ENCODE results near the gene G6PC3. TPM values are rescaled to one million over a fixed set of nuclear protein-coding genes. Genes with fewer than 3 reads are reported as not detected.
"Not testable (repeated sequence)": the region's sequence is repeated elsewhere in the genome, so short reads cannot be mapped to it uniquely, and the experiment has no call there.

G6PC3 gene, protein sequence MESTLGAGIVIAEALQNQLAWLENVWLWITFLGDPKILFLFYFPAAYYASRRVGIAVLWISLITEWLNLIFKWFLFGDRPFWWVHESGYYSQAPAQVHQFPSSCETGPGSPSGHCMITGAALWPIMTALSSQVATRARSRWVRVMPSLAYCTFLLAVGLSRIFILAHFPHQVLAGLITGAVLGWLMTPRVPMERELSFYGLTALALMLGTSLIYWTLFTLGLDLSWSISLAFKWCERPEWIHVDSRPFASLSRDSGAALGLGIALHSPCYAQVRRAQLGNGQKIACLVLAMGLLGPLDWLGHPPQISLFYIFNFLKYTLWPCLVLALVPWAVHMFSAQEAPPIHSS
- 10 to 100 TPM; 10.9 to 14.8 (median 12.1) TPM for total RNA-seq

DNA sequence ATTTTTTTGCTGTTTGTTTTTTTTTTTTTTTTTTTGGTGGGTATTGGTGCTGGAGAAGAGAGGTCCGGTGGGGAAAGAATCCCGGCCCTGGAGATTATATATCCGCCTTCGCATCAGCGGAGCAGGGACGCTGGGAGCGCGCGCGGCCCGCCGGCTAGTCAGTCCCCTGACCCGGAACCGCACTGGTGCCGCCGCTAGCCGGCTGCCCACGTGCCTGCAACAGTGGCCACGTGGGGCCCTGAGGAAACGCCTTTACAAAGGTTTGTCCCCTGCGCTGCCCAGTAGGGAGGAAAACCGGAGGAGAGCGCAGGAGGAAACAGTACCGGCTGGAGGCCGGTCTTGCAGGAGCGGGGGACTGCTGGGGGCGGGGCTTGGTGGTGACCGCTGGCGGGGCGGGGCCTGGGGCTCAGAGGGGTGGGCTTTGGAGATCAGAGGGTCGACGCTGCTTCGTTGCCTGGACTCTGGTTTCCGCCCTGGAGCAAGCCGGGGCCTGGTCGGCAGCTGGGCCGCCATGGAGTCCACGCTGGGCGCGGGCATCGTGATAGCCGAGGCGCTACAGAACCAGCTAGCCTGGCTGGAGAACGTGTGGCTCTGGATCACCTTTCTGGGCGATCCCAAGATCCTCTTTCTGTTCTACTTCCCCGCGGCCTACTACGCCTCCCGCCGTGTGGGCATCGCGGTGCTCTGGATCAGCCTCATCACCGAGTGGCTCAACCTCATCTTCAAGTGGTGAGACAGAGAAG is at the start of gene G6PC3:
TSS of gene G6PC3 (plus strand) at position 281 of the 743 bp plus-strand sequence. CDS start at position 512, 231 bp downstream.
- WGBS, 2 donors, result 0 to 2% methylated on average over 22 to 49 of the region's 53 CpGs
- H3K4me3 ChIP-seq (ENCODE audit: low read depth, poor library complexity, severe bottlenecking), result peak within 1 kb of the TSS; percentile 49
- TF ChIP-seq POLR2A (IDR thresholded peaks at IDR 0.05), result no peak
- TF ChIP-seq, protein P1, sequence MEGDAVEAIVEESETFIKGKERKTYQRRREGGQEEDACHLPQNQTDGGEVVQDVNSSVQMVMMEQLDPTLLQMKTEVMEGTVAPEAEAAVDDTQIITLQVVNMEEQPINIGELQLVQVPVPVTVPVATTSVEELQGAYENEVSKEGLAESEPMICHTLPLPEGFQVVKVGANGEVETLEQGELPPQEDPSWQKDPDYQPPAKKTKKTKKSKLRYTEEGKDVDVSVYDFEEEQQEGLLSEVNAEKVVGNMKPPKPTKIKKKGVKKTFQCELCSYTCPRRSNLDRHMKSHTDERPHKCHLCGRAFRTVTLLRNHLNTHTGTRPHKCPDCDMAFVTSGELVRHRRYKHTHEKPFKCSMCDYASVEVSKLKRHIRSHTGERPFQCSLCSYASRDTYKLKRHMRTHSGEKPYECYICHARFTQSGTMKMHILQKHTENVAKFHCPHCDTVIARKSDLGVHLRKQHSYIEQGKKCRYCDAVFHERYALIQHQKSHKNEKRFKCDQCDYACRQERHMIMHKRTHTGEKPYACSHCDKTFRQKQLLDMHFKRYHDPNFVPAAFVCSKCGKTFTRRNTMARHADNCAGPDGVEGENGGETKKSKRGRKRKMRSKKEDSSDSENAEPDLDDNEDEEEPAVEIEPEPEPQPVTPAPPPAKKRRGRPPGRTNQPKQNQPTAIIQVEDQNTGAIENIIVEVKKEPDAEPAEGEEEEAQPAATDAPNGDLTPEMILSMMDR (IDR thresholded peaks at IDR 0.05), result no peak
- peak; percentile 93 to 98 for DNase-seq (ENCODE audit: low spot score in 2 of 2)
- intact Hi-C loops (cut with DNase I; ENCODE audit: low total_unique reads), result no loop called here

DNA sequence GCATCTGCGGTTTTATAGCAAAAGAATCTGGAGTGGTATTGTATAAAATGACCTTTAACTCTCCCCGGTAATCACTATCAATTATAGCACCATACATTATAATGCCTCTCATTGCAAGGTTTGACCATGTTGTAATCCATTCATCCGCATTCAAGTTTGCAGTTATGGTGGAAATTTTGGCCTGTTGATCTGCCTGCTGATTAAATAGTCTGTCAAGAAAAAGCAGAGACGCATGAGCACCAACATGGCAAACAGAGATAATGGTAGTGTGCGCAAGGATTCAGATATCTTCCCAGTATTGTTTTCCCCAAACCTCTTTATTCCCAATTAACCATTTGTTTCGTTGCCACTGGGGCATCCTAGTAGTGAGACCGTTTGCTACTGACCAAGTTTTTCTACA is 49.3 kb upstream of the G6PC3 start:
- 93 to 94% methylated on average over 7 of the region's 7 CpGs for WGBS, 2 donors
- DNase-seq (ENCODE audit: low spot score in 2 of 2); H3K4me3 ChIP-seq (ENCODE audit: low read depth, poor library complexity, severe bottlenecking); intact Hi-C loops (cut with DNase I; ENCODE audit: low total_unique reads): not testable (repeated sequence)

DNA sequence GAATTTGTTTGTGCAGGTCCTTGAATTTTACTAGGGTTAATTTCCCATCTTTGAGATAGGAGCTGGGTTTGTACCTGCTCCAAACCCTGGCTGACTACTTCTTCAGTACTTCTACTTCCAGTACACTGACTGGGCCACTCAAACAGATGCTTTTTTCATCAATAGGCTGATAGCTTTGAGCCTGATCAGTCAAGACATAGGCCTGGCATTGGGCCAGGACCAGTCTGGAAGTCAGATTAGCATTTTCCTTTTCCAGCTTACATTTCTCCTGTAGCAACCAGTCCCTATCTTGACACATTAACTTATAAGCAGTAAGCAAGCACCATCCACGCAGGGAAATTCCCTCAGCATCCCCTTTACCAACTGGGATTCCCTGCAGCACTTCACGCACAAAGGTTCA is 48.3 kb upstream of the G6PC3 start:
- 91 to 95% methylated on average over 2 of the region's 2 CpGs for WGBS, 2 donors
- intact Hi-C loops (cut with DNase I; ENCODE audit: low total_unique reads), result no loop called here
- no peak overlapping the region for H3K4me3 ChIP-seq (ENCODE audit: low read depth, poor library complexity, severe bottlenecking)
- no peak for TF ChIP-seq POLR2A (IDR thresholded peaks at IDR 0.05)
- TF ChIP-seq, protein P1 (IDR thresholded peaks at IDR 0.05), result no peak
- DNase-seq (ENCODE audit: low spot score in 2 of 2), result no peak

DNA sequence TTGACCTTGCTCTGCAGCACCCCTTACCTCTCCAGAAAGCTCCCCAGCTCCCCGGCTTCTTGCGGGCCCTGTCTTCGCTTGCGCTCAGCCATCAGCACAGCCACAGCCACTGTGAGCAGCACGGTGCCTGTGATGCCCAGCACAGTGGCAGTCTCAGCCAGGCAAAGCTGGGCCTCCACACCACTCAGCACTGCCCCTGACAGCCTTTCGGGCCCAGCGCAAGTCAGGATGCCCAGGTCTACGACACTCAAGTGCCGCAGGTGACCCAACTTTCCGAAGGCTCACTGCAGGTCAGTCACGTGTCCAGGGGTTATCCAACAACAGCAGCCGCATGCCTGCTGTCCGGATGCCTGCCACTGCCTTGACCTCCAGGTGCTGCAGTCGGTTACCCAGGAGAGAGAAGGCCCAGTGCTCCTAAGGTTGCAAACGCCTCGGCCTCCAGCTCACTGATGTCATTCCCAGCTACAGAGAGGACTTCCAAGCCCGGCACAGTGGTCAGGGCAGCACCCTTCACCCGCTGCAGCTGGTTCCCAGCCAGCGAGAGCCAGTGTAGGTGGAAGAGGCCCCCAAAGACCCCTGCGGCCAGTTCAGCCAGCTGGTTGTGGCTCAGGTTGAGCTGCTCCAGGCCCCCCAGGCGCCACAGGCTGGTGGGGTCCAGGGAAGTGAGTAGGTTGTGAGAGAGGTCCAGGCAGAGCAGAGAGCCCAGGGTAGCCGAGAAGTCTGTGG is 46.8 kb upstream of the G6PC3 start:
- no peak for TF ChIP-seq POLR2A (IDR thresholded peaks at IDR 0.05)
- TF ChIP-seq, protein P1 (IDR thresholded peaks at IDR 0.05), result no peak
- intact Hi-C loops (cut with DNase I; ENCODE audit: low total_unique reads), result no loop called here
- no peak for DNase-seq (ENCODE audit: low spot score in 2 of 2)
- 90 to 95% methylated on average over 20 of the region's 22 CpGs for WGBS, 2 donors
- no peak overlapping the region for H3K4me3 ChIP-seq (ENCODE audit: low read depth, poor library complexity, severe bottlenecking)

DNA sequence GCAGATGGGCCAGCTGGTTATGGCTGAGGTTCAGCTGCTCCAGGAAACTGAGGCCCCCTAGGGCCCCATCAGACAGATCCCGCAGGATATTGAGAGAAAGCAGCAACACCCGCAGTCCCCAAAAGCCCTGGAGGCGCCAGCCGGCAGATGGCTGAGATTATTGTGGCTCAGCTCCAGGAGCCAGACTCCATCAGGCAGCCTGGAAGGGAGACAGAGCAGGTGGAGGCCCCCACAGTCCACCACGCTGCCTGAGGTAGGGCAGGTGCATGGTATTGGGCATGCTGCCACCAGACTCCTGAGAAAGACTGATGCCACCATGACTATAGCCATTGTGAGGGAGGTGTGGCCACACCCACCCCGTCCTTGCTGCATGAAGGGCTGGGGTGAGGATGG is 46.3 kb upstream of the G6PC3 start:
- TF ChIP-seq, protein P1 (IDR thresholded peaks at IDR 0.05), result no peak
- no peak for TF ChIP-seq POLR2A (IDR thresholded peaks at IDR 0.05)
- no peak overlapping the region for H3K4me3 ChIP-seq (ENCODE audit: low read depth, poor library complexity, severe bottlenecking)
- DNase-seq (ENCODE audit: low spot score in 2 of 2), result no peak
- WGBS, 2 donors, result 47 to 57% methylated on average over 5 to 6 of the region's 6 CpGs
- intact Hi-C loops (cut with DNase I; ENCODE audit: low total_unique reads), result no loop called here

DNA sequence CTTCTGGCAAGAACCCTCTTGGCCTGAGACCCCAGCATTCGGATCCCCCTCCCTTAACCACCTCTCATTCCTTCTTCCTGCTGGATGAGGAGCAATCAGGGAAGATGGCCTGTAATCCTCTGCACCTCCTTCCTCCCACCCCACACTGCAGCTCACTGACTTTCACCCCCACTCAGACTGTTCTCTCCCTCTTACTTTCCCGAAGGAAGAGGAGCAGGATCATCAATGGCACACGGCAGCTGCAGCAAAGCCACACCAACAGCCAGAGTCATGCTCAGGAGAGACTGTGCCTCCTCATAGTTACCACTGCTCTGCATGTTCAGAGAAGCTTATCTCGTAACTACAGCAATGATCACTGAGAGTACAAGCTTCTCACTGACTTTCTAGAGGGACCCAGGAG is 45.7 kb upstream of the G6PC3 start:
- TF ChIP-seq POLR2A (IDR thresholded peaks at IDR 0.05), result no peak
- TF ChIP-seq, protein P1 (IDR thresholded peaks at IDR 0.05), result no peak
- WGBS, 2 donors, result 81 to 83% methylated on average over 4 of the region's 4 CpGs
- intact Hi-C loops (cut with DNase I; ENCODE audit: low total_unique reads), result no loop called here
- no peak for DNase-seq (ENCODE audit: low spot score in 2 of 2)
- H3K4me3 ChIP-seq (ENCODE audit: low read depth, poor library complexity, severe bottlenecking), result no peak overlapping the region

All from lower leg skin (tissue), 4 donors.